Activated CD4-positive, CD25-positive, alpha-beta regulatory T cell treated with anti-CD3 and anti-CD28 coated beads, Interleukin-2, amount 50 U/mL, for 16 hours (primary cell): Measurements from ENCODE around the gene TEX9.
"Not testable (repeated sequence)": the region's sequence is repeated elsewhere in the genome, so short reads cannot be mapped to it uniquely, and the experiment has no call there.

ENCODE experiments used
- DNase-seq: peaks from one replicate; pipeline ENCODE4 v3.0.0-alpha.2; 2020; ENCODE audit warnings: low read depth, low spot score

Gene TEX9

GRCh38 chr15:56366211-56366610, 985 bp downstream of the TEX9 start:
- no peak for DNase-seq

DNA sequence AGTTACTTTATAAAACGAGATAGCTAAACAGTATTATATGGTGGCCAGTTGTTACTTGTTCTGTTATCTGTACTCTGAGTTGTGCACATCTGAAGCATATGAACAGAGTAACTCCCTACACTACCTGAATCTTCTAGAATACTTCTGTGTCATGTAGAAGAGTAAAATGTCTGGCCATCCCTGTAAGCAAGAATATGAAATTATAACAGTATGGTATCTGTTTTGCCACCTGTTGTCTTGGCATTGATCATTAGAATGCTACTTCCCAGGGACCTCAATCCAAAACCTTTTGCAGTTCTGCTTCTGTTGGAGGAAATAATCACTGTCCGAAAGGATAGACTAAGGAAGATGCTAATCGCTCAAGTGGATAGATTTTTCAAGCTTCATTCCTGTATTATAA, 1.9 kb downstream of the TEX9 start:
- no peak for DNase-seq

- DNase-seq, result no peak
Observed at GRCh38 chr15:56369234-56369633, 4.0 kb downstream of the TEX9 start.

GRCh38 chr15:56371495-56372147, 6.4 kb downstream of the TEX9 start:
- DNase-seq, result no peak

GRCh38 chr15:56374693-56375092, 9.5 kb downstream of the TEX9 start:
- DNase-seq, result not testable (repeated sequence)

DNA sequence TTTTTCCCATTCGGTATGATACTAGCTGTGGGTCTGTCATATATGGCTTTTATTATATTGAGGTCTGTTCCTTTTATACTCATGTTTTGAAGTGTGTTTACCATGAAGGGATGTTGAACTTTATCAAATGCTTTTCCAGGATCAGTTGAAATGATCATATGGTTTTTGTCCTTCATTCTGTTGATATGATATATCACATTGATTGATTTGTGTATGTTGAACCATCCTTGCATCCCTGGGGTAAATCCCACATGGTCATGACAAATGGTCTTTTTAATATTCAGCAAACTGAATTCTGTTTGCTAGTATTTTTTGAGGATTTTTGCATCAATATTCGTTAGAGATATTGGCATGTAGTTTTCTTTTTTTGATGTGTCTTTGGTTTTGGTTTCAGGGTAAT, 12.6 kb downstream of the TEX9 start:
- DNase-seq, result not testable (repeated sequence)

DNA sequence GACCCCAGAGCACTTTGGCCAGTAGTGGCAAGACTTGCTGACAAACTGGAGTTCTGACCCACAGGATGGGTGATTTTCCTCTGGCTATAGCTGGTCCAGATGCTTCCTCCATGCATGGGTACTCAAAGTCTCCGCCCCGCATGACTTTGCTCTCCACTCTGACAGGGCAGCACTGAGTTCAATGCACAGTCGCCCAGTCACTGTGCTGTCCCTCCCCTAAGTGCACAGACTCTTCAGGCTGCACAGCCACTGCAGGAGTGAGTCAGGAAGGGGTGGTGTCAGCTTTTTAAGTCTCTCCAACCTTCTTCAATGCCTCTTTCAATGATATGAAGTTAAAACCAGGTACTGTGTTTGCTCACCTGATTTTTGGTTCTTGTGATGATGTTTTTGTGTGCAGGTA, 17.8 kb downstream of the TEX9 start:
- DNase-seq, result no peak

GRCh38 chr15:56385908-56386307, 20.7 kb downstream of the TEX9 start:
- DNase-seq, result no peak

DNA sequence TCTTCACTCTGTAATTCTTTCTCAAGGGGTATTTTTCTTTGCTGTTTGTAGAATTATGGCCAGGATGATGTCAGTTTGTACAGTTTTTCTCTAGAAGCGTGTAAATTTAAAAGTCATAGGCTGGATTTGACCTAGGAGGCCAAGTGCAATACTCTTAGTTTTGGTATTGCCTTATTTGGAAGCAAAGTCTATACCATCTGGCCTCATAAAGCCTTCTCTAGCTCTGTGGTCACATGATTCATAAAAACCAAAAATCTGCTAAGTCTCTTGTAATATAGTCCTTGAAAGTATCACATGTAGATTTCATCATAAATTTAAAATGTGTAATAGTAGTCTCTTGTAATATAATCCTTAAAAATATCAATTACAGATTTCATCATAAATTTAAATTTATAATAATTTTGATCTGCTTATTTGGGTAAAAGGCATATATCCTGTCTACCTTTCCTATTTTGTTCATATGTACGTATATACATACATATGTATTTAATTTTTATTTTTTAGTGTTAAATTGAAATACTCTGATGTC, 25.6 kb downstream of the TEX9 start:
- DNase-seq, result no peak

DNA sequence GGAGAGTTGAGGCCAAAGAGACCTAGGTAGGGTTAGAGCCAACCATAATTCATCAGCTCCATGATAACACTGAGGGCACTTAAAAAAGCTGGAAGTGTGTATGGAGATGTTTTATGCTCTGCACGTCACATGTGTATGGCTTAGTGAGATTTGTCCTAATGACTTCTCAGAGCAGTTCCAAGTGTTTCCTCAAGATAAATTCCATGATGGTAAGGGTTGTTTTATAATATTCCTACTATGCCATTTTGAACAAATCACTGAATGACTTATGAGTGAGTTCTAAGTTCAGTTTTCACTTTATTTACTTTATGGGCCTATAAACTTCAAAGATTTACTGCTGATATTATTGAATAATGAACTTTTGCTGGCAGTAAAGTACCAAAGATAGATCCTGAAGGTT, 28.1 kb downstream of the TEX9 start:
- DNase-seq, result no peak

GRCh38 chr15:56394909-56395308, 29.7 kb downstream of the TEX9 start:
- no peak for DNase-seq

DNA sequence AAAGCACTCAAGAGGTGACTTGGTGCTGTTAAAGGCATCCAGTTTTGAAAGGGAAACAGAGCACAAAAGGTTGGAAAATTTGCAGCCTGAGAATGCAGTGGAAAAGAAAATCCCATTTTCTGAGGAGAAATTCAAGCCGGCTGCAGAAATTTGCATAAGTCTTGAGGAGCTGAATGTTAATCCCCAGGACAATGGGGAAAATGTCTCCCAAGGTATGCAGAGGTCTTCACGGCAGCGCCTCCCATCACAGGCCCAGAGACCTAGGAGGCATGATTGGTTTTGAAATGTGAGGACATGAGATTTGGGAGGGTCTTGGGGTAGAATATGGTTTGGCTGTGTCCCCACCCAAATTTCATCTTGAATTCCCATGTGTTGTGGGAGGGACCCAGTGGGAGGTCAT, 32.1 kb downstream of the TEX9 start:
- DNase-seq, result not testable (repeated sequence)

DNA sequence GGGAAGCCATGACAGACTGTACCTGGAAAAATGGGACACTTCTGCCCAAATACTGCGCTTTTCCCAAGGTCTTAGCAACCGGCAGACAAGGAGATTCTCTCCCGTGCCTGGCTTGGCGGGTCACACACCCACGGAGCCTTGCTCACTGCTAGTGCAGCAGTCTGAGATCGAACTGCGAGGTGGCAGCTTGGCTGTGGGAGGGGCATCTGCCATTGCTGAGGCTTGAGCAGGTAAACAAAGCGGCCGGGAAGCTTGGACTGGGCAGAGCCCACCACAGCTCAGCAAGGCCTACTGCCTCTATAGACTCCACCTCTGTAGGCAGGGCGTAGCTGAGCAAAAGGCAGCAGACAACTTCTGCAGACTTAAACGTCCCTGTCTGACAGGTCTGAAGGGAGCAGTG, 34.0 kb downstream of the TEX9 start:
- DNase-seq, result not testable (repeated sequence)

DNA sequence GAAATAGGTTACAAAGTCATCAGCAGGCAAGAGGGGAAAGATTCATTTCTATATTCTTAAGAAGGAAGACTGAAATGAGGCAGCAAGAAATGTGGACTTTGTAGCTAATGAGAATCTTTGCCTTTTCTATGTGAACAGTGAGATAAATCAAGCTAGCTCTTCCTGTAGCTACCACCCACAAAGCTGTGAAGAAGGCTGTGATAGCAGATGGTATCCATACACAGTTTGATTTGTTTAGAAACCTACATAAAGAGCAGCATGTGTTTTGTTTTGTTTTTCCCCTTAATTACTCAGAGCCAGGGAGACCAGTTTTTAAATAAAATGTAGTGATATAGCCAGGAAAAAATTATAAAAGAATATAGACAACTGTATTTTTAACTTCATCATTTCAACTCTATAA, 45.5 kb downstream of the TEX9 start:
- DNase-seq, result no peak

- DNase-seq, result no peak
Observed at GRCh38 chr15:56411122-56411749, 46.0 kb downstream of the TEX9 start.

- DNase-seq, result not testable (repeated sequence)
Observed at GRCh38 chr15:56413114-56413733, 48.0 kb downstream of the TEX9 start.

GRCh38 chr15:56425276-56425675, 60.0 kb downstream of the TEX9 start:
- DNase-seq, result no peak

- DNase-seq, result no peak
Observed at GRCh38 chr15:56425976-56426375, 60.8 kb downstream of the TEX9 start.

DNA sequence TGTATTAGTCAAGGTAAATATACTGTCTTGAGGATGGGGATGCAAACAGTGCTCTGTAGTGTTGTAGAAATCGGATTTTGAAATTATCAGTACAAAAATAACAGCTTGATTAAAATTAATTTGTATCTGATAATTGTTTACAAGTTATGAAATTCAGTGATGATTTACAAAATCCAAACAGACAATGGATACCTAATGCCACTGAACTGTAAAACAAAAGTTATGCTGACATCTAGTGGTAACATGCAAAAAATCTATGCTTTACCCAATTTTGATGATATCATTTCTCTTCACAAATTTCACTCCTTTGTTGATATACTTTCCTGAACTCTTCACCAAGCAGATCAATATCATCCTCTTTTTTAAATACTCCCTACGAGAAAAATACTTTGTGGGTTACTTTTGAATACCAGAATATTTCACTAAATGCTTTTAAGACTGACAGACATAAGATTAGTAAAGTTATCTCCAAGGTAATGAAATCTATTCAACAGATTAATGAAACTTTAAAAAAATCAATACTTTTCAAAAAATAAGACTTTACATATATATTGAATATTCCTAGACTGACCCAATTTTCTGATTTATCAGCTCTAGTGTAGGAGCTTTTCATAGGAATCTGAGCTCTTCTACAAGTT, 63.7 kb downstream of the TEX9 start:
- no peak for DNase-seq

DNA sequence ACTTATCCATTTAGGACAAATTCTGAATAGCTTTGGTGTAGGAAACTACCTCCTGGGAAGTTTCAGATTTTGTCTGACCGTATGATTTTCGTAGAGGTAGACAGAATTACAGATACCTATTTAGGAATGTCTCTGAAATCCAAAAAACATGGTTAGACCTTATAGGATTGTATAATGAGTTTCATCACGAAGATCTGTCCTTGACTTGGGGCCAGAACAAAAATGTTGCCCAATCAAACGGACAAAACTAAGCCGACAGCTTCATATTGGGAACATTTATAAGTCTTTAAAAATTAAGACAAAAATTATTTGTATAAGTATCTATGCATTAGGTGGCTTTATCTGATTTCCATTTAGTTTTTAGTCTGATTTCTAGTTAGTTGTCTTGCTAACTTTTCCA, 67.1 kb downstream of the TEX9 start:
- no peak for DNase-seq

- no peak for DNase-seq
Observed at GRCh38 chr15:56440214-56440770, 75.1 kb downstream of the TEX9 start.

- no peak for DNase-seq
Observed at GRCh38 chr15:56442354-56442753, 77.1 kb downstream of the TEX9 start.
